ENCODE data around the gene CEACAM19.

CEACAM19 gene

GRCh38 chr19:44731081-44731480, 59.8 kb downstream of the CEACAM19 start:
- H3K27me3 ChIP-seq (ENCODE audit: low read depth, low read length) = no peaks in the 10 kb centered on the region
- H3K27ac ChIP-seq (ENCODE audit: low read length) = no peak overlapping the region
- H3K4me1 ChIP-seq (ENCODE audit: control insufficient read depth in 1 of 2, insufficient read depth in 2 of 2, low read length in 2 of 2) = no peaks in the 10 kb centered on the region
- no peaks in the 10 kb centered on the region for H3K9me3 ChIP-seq (ENCODE audit: control insufficient read depth in 1 of 2, low read length in 2 of 2)
- H3K36me3 ChIP-seq (ENCODE audit: control insufficient read depth in 1 of 2, insufficient read depth in 2 of 2, low read length in 2 of 2) = no peaks in the 10 kb centered on the region
- H3K4me3 ChIP-seq (ENCODE audit: low read depth in 1 of 2, low read length in 2 of 2) = no peak overlapping the region

GRCh38 chr19:44731622-44732021, 60.3 kb downstream of the CEACAM19 start:
- H3K27ac ChIP-seq (ENCODE audit: low read length) = no peak overlapping the region
- H3K4me3 ChIP-seq (ENCODE audit: low read depth in 1 of 2, low read length in 2 of 2) = no peak overlapping the region
- H3K36me3 ChIP-seq (ENCODE audit: control insufficient read depth in 1 of 2, insufficient read depth in 2 of 2, low read length in 2 of 2) = no peaks in the 10 kb centered on the region
- H3K27me3 ChIP-seq (ENCODE audit: low read depth, low read length) = no peaks in the 10 kb centered on the region
- no peaks in the 10 kb centered on the region for H3K9me3 ChIP-seq (ENCODE audit: control insufficient read depth in 1 of 2, low read length in 2 of 2)
- H3K4me1 ChIP-seq (ENCODE audit: control insufficient read depth in 1 of 2, insufficient read depth in 2 of 2, low read length in 2 of 2) = no peaks in the 10 kb centered on the region

GRCh38 chr19:44732235-44733014, 61.1 kb downstream of the CEACAM19 start:
- no peak overlapping the region for H3K27ac ChIP-seq (ENCODE audit: low read length)
- no peaks in the 10 kb centered on the region for H3K36me3 ChIP-seq (ENCODE audit: control insufficient read depth in 1 of 2, insufficient read depth in 2 of 2, low read length in 2 of 2)
- H3K9me3 ChIP-seq (ENCODE audit: control insufficient read depth in 1 of 2, low read length in 2 of 2) = no peaks in the 10 kb centered on the region
- no peaks in the 10 kb centered on the region for H3K27me3 ChIP-seq (ENCODE audit: low read depth, low read length)
- H3K4me1 ChIP-seq (ENCODE audit: control insufficient read depth in 1 of 2, insufficient read depth in 2 of 2, low read length in 2 of 2) = no peaks in the 10 kb centered on the region
- H3K4me3 ChIP-seq (ENCODE audit: low read depth in 1 of 2, low read length in 2 of 2) = no peak overlapping the region
